Spleen (tissue), 11 donors: ENCODE results near the gene RUVBL1. TPM values are rescaled to one million over a fixed set of nuclear protein-coding genes. Genes with fewer than 3 reads are reported as not detected.

Experiments used
- DNase-seq: peaks from one replicate; pipeline ENCODE4 v3.0.0-alpha.2; 2020
- H3K27ac ChIP-seq, 8 donors: fragments of 200-600 bp; sonication (generic) in 7 of 8; 1 replicate in 4 of 8; 2 replicates in 4 of 8; pipeline versions ENCODE4 v1.5.0 to v1.8.0; 2016 to 2021; ENCODE audit warnings: inconsistent platforms in 4 of 8, mild to moderate bottlenecking in 4 of 8, moderate library complexity in 1 of 8
- H3K27me3 ChIP-seq, 7 donors: fragments of 200-600 bp; sonication (generic) in 6 of 7; replicated peaks in 1 of 7; 1 replicate in 4 of 7; 2 replicates in 3 of 7; pipeline versions ENCODE4 v1.5.0 to v1.8.0; 2016 to 2021; ENCODE audit warnings: inconsistent platforms in 3 of 7, mild to moderate bottlenecking in 1 of 7
- H3K36me3 ChIP-seq, 6 donors: fragments of 200-600 bp; sonication (generic) in 5 of 6; 1 replicate in 4 of 6; 2 replicates in 2 of 6; pipeline versions ENCODE4 v1.5.0 to v1.8.0; 2016 to 2021; ENCODE audit warnings: inconsistent platforms in 2 of 6
- H3K4me1 ChIP-seq, 6 donors: fragments of 200-600 bp; sonication (generic) in 5 of 6; 1 replicate in 3 of 6; 2 replicates in 3 of 6; pipeline versions ENCODE4 v1.5.0 to v1.8.0; 2016 to 2021; ENCODE audit warnings: inconsistent platforms in 3 of 6
- H3K4me3 ChIP-seq, 8 donors: fragments of 200-600 bp; sonication (generic) in 7 of 8; 1 replicate in 4 of 8; 2 replicates in 4 of 8; pipeline versions ENCODE4 v1.5.0 to v1.8.0; 2016 to 2021; ENCODE audit warnings: inconsistent platforms in 4 of 8, mild to moderate bottlenecking in 4 of 8, moderate library complexity in 2 of 8
- H3K9me3 ChIP-seq, 8 donors: fragments of 200-600 bp; sonication (generic) in 7 of 8; 1 replicate in 4 of 8; 2 replicates in 4 of 8; pipeline versions ENCODE4 v1.5.0 to v1.8.0; 2016 to 2021; ENCODE audit warnings: inconsistent platforms in 4 of 8
- POLR2A ChIP-seq, 3 donors: fragments of 450-650 bp; IDR thresholded peaks; one replicate each; pipeline ENCODE4 v1.5.1; 2017; ENCODE audit warnings: antibody characterized with exemption in 3 of 3, mild to moderate bottlenecking in 1 of 3
- POLR2AphosphoS5 ChIP-seq, 3 donors: sonication (generic); formaldehyde crosslinking; IDR thresholded peaks; one replicate each; pipeline ENCODE4 v1.5.1; 2017; ENCODE audit warnings: antibody characterized with exemption in 3 of 3
- WGBS, 5 donors: extraction: QIAGEN DNeasy Blood & Tissue Kit in 3 of 5; methylation state at CpG; one replicate each; pipeline versions ENCODE4 v1.1.5 to v1.1.7; 2013 to 2018; 5-methylcytosine and 5-hydroxymethylcytosine counted together
- intact Hi-C: fragments of 100-400 bp; cut with DNase I; formaldehyde crosslinking; loops from one replicate; pipeline ENCODE4 v1.15.0; 2023; ENCODE audit warnings: low total_unique reads
- polyA plus RNA-seq, 3 donors: library from polyadenylated mRNA; stranded (reverse); fragments of 200-250 nt; gene quantifications; one replicate each; pipeline ENCODE4 v1.2.1, GENCODE V29; 2013
- total RNA-seq, 7 donors: library from RNA; depleted of rRNA in 3 of 7; stranded (reverse); fragments of >200 nt in 3 of 7; fragmentation: NEBNext Ultra II Directional in 4 of 7; extraction: Animal tissue kit (Norgen Biotek cat#: 25700) in 4 of 7; gene quantifications; one replicate each; pipeline versions ENCODE4 v1.1.0 to v1.2.1, GENCODE V29; 2016 to 2021
- TF ChIP-seq, protein P1 (sequence below), 11 experiments: fragments of 200-600 bp in 7 of 11; fragments of 450-650 bp in 4 of 11; sonication (generic) in 4 of 11; IDR thresholded peaks in 8 of 11; conservative IDR thresholded peaks in 3 of 11; 1 replicate in 7 of 11; 2 replicates in 4 of 11; pipeline versions ENCODE4 v1.4.0 to v1.8.0; 2016 to 2021; ENCODE audit warnings: antibody characterized with exemption in 11 of 11, inconsistent platforms in 4 of 11, mild to moderate bottlenecking in 1 of 11
- donor health status: healthy with polysubstance abuse.
- donor health status: DM: no; HTN: no; CAD: no; lungs with moderate emphysema.
- donor health status: DM: no; HTN: no; CAD: no.
- donor health status: Bipolar disorder and iron deficiency.
- donor health status: healthy.
- donor health status: DM: no; HTN: no; CAD: no.
- donor health status: DM: yes; HTN: yes; CAD: no.

RUVBL1 gene
- total and polyA plus RNA-seq, 10 donors: 21.6 to 36.4 (median 29.4) TPM

- Histone ChIP-seq H3K9me3 (no peaks in the 10 kb centered on the region), H3K4me1 (peaks cover 8 to 53% (median 33%) of the 10 kb centered on the region in 6 donors), H3K27ac (peak overlapping the region in 1 of 8 donors; percentile 33), H3K4me3 (peak overlapping the region in 1 of 8 donors; percentile 78), H3K27me3 (peaks cover 0 to 16% (median 0%) of the 10 kb centered on the region in 7 donors), H3K36me3 (peaks cover 0 to 56% (median 28%) of the 10 kb centered on the region in 6 donors)
- intact Hi-C loops: no loop called here
- no peak for DNase-seq
- WGBS, 5 donors: 0 to 71% (median 56%) methylated on average over 1 of the region's 1 CpG
- TF ChIP-seq POLR2A (IDR thresholded peaks at IDR 0.05) (no peak), POLR2AphosphoS5 (IDR thresholded peaks at IDR 0.05) (no peak)
- TF ChIP-seq, protein P1, sequence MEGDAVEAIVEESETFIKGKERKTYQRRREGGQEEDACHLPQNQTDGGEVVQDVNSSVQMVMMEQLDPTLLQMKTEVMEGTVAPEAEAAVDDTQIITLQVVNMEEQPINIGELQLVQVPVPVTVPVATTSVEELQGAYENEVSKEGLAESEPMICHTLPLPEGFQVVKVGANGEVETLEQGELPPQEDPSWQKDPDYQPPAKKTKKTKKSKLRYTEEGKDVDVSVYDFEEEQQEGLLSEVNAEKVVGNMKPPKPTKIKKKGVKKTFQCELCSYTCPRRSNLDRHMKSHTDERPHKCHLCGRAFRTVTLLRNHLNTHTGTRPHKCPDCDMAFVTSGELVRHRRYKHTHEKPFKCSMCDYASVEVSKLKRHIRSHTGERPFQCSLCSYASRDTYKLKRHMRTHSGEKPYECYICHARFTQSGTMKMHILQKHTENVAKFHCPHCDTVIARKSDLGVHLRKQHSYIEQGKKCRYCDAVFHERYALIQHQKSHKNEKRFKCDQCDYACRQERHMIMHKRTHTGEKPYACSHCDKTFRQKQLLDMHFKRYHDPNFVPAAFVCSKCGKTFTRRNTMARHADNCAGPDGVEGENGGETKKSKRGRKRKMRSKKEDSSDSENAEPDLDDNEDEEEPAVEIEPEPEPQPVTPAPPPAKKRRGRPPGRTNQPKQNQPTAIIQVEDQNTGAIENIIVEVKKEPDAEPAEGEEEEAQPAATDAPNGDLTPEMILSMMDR (IDR thresholded peaks at IDR 0.05 in 8 of 11, conservative IDR thresholded peaks at IDR 0.05 in 3 of 11): no peak
Measured at GRCh38 chr3:128077665-128078064, 45.9 kb downstream of the RUVBL1 start.

GRCh38 chr3:128077202-128077624 is 46.4 kb downstream of the RUVBL1 start:
- no peak for TF ChIP-seq POLR2A (IDR thresholded peaks at IDR 0.05)
- TF ChIP-seq, protein P1 (IDR thresholded peaks at IDR 0.05 in 8 of 11, conservative IDR thresholded peaks at IDR 0.05 in 3 of 11): no peak
- TF ChIP-seq POLR2AphosphoS5 (IDR thresholded peaks at IDR 0.05): no peak
- Histone ChIP-seq H3K9me3 (no peaks in the 10 kb centered on the region), H3K27ac (peak overlapping the region in 3 of 8 donors; percentile 33 to 54 (median 33)), H3K4me3 (peak overlapping the region; percentile 35 to 78 (median 56)), H3K36me3 (peaks cover 0 to 56% (median 28%) of the 10 kb centered on the region in 6 donors), H3K4me1 (peaks cover 8 to 58% (median 33%) of the 10 kb centered on the region in 6 donors), H3K27me3 (peaks cover 0 to 16% (median 0%) of the 10 kb centered on the region in 7 donors)
- intact Hi-C loops: no loop called here
- 7 to 50% (median 10%) methylated on average over 1 to 11 of the region's 11 CpGs for WGBS, 5 donors
- no peak for DNase-seq

DNA sequence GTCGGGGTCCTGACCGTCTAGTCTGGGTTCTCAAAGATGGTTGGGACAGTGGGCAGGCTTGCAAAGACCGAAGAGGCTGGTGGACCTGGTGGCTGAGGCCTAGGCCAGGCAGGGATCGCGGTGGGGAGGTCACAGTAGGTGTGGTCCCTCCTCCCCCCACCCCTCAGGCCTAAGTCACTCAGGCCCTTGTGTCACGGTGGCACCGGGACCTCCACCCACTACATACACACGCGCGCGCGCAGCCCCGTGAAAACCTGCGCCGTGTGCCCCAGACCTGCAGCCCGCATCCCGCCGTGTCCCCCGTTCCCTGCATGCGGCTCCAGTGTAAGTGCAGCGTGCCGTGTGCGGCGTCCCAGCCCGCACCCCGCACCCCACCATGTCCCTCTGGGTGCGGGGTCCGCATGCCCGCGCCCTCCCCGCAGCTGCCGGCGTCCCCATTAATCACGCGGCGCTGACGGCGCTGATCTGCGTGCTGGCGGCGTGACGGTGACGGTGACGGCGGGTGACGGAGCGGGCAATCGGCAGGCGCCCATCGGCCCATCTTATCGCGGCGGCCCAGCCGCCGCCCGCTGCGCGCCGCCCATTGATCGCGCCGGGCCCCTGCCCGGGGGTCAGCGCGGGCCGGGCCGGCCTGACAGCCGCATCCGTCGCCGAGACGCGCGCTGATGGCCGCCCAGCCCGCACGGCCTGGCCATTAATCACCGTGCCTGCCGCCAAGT is 47.0 kb downstream of the RUVBL1 start:
- peaks cover 8 to 62% (median 33%) of the 10 kb centered on the region in 6 donors for H3K4me1 ChIP-seq
- H3K9me3 ChIP-seq: no peaks in the 10 kb centered on the region
- peak; percentile 88 for DNase-seq
- H3K36me3 ChIP-seq: peaks cover 0 to 56% (median 30%) of the 10 kb centered on the region in 6 donors
- peak overlapping the region; percentile 35 to 78 (median 56) for H3K4me3 ChIP-seq
- 2 to 8% (median 4%) methylated on average over 31 to 79 of the region's 79 CpGs for WGBS, 5 donors
- peak in 2 of 3 donors; percentile 35 to 68 for TF ChIP-seq POLR2AphosphoS5 (IDR thresholded peaks at IDR 0.05)
- TF ChIP-seq, protein P1 (IDR thresholded peaks at IDR 0.05 in 8 of 11, conservative IDR thresholded peaks at IDR 0.05 in 3 of 11): no peak
- intact Hi-C loops: no loop called here
- peak overlapping the region in 3 of 8 donors; percentile 33 to 54 (median 33) for H3K27ac ChIP-seq
- H3K27me3 ChIP-seq: peaks cover 0 to 16% (median 0%) of the 10 kb centered on the region in 7 donors
